ENCODE measurements around the gene ETS1.
A peak's percentile ranks its signal among the peaks of the same experiment; 100 is the strongest.

The ETS1 gene

DNA sequence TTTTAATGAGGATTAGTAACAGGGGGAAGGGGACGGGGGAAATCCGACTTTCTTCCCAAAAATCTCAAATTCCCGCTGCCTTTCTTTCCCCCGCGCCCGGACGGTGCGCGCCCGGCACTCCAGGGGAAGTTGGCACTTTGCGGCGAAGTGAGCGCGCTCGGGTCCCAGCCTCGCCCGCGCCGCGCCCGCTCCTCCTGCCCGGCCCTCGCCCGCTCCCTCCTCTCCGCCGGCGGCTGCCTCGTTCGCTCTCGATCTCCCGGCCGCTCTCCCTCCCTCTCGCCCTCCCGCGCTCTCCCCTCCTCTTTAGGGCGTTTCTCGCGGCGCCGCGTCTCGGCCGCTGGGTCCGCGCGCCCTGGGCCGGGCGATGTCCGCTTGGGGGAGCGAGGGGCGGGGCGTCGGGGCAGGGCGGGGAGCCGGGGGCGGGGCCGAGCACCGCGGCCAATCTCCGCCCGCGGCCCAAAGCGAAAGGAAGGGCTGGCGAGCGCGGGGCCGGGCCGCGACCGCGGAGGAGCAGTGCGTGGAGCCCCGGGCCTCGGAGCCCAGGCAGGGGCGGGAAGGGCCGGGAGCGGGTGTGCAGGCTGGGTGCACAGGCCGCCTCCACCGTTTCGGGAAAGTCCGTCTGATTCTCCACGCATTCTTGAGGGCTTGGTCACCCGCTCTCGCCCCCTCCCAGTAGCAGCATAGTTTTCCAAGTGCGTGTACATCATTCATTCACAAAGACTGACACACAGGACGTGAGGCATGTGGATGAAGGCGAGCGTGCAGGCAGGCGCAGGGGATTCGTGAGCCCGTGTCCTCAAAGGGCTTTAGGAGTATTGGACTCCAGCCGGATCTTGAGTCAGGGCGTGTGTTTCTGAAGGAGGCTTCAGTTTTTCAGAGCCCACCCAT lies 65.1 kb downstream of the ETS1 start (continued):
- TF ChIP-seq, protein P1, sequence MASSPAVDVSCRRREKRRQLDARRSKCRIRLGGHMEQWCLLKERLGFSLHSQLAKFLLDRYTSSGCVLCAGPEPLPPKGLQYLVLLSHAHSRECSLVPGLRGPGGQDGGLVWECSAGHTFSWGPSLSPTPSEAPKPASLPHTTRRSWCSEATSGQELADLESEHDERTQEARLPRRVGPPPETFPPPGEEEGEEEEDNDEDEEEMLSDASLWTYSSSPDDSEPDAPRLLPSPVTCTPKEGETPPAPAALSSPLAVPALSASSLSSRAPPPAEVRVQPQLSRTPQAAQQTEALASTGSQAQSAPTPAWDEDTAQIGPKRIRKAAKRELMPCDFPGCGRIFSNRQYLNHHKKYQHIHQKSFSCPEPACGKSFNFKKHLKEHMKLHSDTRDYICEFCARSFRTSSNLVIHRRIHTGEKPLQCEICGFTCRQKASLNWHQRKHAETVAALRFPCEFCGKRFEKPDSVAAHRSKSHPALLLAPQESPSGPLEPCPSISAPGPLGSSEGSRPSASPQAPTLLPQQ (tag by site-specific recombination; IDR thresholded peaks at IDR 0.05) = 0 out of 2 replicates have a peak, but pooled peaks have one; percentile 24
- TF ChIP-seq ZNF776 (tag by site-specific recombination; IDR thresholded peaks at IDR 0.05; ENCODE audit: borderline replicate concordance) (no peak), ZNF184 (tag by site-specific recombination; IDR thresholded peaks at IDR 0.05) (no peak), KLF8 (tag by site-specific recombination; IDR thresholded peaks at IDR 0.05) (peak; percentile 19; the same call in 1 of the 2 replicates), ZNF416 (tag by site-specific recombination; IDR thresholded peaks at IDR 0.05) (no peak), ZFP3 (tag by site-specific recombination; IDR thresholded peaks at IDR 0.05; ENCODE audit: low read depth) (no peak), KLF1 (tag by site-specific recombination; IDR thresholded peaks at IDR 0.05) (0 out of 2 replicates have a peak, but pooled peaks have one; percentile 23), ZSCAN30 (tag by site-specific recombination; IDR thresholded peaks at IDR 0.05) (peak; percentile 62; the same call in 1 of the 2 replicates), ZNF624 (tag by site-specific recombination; IDR thresholded peaks at IDR 0.05) (no peak), HOXC10 (CRISPR knock-in tag; IDR thresholded peaks at IDR 0.05) (no peak), ZNF600 (tag by site-specific recombination; IDR thresholded peaks at IDR 0.05) (peak; percentile 57), SP7 (tag by site-specific recombination; IDR thresholded peaks at IDR 0.05) (peak; percentile 72), ZNF23 (tag by site-specific recombination; IDR thresholded peaks at IDR 0.05; ENCODE audit: borderline replicate concordance) (no peak), ZNF292 (tag by site-specific recombination; IDR thresholded peaks at IDR 0.05; ENCODE audit: borderline replicate concordance, low read depth) (no peak), ZBTB20 (tag by site-specific recombination; IDR thresholded peaks at IDR 0.05) (peak; percentile 63; the same call in 1 of the 2 replicates), ZNF561 (tag by site-specific recombination; IDR thresholded peaks at IDR 0.05; ENCODE audit: borderline replicate concordance) (no peak), REPIN1 (tag by site-specific recombination; IDR thresholded peaks at IDR 0.05; ENCODE audit: low read depth) (no peak), ZEB2 (tag by site-specific recombination; IDR thresholded peaks at IDR 0.05) (peak; percentile 60; the same call in 1 of the 2 replicates), ZNF473 (tag by site-specific recombination; IDR thresholded peaks at IDR 0.05) (no peak), PRDM1 (tag by site-specific recombination; IDR thresholded peaks at IDR 0.05) (peak; percentile 62; the same call in 1 of the 2 replicates), ZNF175 (tag by site-specific recombination; IDR thresholded peaks at IDR 0.05) (no peak), ZBTB21 (tag by site-specific recombination; IDR thresholded peaks at IDR 0.05) (no peak), ZNF629 (tag by site-specific recombination; IDR thresholded peaks at IDR 0.05) (peak; percentile 45; the same call in 1 of the 2 replicates), ZNF10 (tag by site-specific recombination; IDR thresholded peaks at IDR 0.05) (no peak), EGR2 (tag by site-specific recombination; IDR thresholded peaks at IDR 0.05; ENCODE audit: low read depth) (0 out of 2 replicates have a peak, but pooled peaks have one; percentile 4)
- TF ChIP-seq, protein P2, sequence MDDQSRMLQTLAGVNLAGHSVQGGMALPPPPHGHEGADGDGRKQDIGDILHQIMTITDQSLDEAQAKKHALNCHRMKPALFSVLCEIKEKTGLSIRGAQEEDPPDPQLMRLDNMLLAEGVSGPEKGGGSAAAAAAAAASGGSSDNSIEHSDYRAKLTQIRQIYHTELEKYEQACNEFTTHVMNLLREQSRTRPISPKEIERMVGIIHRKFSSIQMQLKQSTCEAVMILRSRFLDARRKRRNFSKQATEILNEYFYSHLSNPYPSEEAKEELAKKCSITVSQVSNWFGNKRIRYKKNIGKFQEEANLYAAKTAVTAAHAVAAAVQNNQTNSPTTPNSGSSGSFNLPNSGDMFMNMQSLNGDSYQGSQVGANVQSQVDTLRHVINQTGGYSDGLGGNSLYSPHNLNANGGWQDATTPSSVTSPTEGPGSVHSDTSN (CRISPR knock-in tag; IDR thresholded peaks at IDR 0.05) = 0 out of 2 replicates have a peak, but pooled peaks have one; percentile 28
- TF ChIP-seq, protein P3, sequence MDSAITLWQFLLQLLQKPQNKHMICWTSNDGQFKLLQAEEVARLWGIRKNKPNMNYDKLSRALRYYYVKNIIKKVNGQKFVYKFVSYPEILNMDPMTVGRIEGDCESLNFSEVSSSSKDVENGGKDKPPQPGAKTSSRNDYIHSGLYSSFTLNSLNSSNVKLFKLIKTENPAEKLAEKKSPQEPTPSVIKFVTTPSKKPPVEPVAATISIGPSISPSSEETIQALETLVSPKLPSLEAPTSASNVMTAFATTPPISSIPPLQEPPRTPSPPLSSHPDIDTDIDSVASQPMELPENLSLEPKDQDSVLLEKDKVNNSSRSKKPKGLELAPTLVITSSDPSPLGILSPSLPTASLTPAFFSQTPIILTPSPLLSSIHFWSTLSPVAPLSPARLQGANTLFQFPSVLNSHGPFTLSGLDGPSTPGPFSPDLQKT (IDR thresholded peaks at IDR 0.05; ENCODE audit: borderline replicate concordance, low read depth, low read length) = no peak
- TF ChIP-seq, protein P4, sequence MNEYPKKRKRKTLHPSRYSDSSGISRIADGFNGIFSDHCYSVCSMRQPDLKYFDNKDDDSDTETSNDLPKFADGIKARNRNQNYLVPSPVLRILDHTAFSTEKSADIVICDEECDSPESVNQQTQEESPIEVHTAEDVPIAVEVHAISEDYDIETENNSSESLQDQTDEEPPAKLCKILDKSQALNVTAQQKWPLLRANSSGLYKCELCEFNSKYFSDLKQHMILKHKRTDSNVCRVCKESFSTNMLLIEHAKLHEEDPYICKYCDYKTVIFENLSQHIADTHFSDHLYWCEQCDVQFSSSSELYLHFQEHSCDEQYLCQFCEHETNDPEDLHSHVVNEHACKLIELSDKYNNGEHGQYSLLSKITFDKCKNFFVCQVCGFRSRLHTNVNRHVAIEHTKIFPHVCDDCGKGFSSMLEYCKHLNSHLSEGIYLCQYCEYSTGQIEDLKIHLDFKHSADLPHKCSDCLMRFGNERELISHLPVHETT (tag by site-specific recombination; IDR thresholded peaks at IDR 0.05) = no peak
- TF ChIP-seq, protein P5, sequence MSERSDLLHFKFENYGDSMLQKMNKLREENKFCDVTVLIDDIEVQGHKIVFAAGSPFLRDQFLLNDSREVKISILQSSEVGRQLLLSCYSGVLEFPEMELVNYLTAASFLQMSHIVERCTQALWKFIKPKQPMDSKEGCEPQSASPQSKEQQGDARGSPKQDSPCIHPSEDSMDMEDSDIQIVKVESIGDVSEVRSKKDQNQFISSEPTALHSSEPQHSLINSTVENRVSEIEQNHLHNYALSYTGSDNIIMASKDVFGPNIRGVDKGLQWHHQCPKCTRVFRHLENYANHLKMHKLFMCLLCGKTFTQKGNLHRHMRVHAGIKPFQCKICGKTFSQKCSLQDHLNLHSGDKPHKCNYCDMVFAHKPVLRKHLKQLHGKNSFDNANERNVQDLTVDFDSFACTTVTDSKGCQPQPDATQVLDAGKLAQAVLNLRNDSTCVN (tag by site-specific recombination; optimal IDR thresholded peaks at IDR 0.05) = peak; percentile 92
- TF ChIP-seq, protein P6, sequence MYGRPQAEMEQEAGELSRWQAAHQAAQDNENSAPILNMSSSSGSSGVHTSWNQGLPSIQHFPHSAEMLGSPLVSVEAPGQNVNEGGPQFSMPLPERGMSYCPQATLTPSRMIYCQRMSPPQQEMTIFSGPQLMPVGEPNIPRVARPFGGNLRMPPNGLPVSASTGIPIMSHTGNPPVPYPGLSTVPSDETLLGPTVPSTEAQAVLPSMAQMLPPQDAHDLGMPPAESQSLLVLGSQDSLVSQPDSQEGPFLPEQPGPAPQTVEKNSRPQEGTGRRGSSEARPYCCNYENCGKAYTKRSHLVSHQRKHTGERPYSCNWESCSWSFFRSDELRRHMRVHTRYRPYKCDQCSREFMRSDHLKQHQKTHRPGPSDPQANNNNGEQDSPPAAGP (tag by site-specific recombination; IDR thresholded peaks at IDR 0.05) = peak; percentile 84

All from HEK293 (cell line).